Activated CD8-positive, alpha-beta memory T cell treated with anti-CD3 and anti-CD28 coated beads, Interleukin-2, amount 10 ng/mL, durations not matched to agents 7 days and 5 days (primary cell): ENCODE results near the gene IGSF10. TPM values are rescaled to one million over a fixed set of nuclear protein-coding genes. Genes with fewer than 3 reads are reported as not detected.

ENCODE experiments used
- ATAC-seq: fragments of 150-1000 bp; cut with Tn5 transposase; one replicate; pipeline ENCODE4 v1.10.0; 2021; ENCODE audit warnings: moderate library complexity
- CTCF ChIA-PET: fragments of 350-600 bp; sonication (Branson Sonifier 250); formaldehyde crosslinking; loops from one replicate; lab custom pipeline; 2021; ENCODE audit warnings: antibody characterized with exemption; lab: Charles Lee
- DNase-seq: peaks from one replicate; pipeline ENCODE4 v3.0.0-alpha.2; 2020
- H3K27ac Mint-ChIP-seq: one replicate; pipeline ENCODE4 v1.8.0; 2021; ENCODE audit warnings: mild to moderate bottlenecking, mixed read lengths
- H3K27me3 Mint-ChIP-seq: one replicate; pipeline ENCODE4 v1.8.0; 2021; ENCODE audit warnings: mixed read lengths
- H3K36me3 Mint-ChIP-seq: one replicate; pipeline ENCODE4 v1.8.0; 2021; ENCODE audit warnings: mild to moderate bottlenecking, mixed read lengths
- H3K4me1 Mint-ChIP-seq: one replicate; pipeline ENCODE4 v1.8.0; 2021; ENCODE audit warnings: mixed read lengths
- H3K4me3 Mint-ChIP-seq: one replicate; pipeline ENCODE4 v1.8.0; 2021; ENCODE audit warnings: mild to moderate bottlenecking, moderate library complexity, mixed read lengths
- H3K9me3 Mint-ChIP-seq: one replicate; pipeline ENCODE4 v1.8.0; 2022; ENCODE audit warnings: low read depth, mixed read lengths
- total RNA-seq, 2 experiments: library from RNA; stranded (reverse); gene quantifications; one replicate each; pipeline ENCODE4 v1.2.3, GENCODE V29; 2021

The IGSF10 gene
- total RNA-seq, 2 experiments from 2014 or later = not detected

DNA sequence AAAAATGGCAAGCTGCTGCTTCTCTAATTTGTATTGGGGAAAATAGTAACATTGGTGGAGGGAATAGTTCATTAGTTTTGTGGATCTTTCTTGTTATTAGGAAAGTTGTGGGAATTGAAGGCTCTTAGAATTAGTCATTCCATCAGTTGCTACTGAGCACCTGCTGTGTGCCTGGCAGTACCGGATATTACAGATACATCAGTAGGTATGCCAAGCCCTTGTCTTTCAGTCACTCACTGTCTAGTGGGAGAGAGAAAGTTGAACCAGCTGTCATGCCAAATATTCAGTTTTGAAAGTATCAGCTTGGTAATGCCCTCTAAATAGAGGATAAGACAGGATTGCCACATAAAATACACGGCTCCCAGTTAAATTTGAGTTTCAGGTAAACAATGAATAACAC, 32.5 kb downstream of the IGSF10 start:
- ATAC-seq (no peak), DNase-seq (no peak)
- Mint-ChIP-seq H3K4me1 (peaks cover 8% of the 10 kb centered on the region), H3K36me3 (no peaks in the 10 kb centered on the region), H3K9me3 (no peaks in the 10 kb centered on the region), H3K4me3 (no peak overlapping the region), H3K27me3 (peaks cover 3% of the 10 kb centered on the region), H3K27ac (no peak overlapping the region)
- CTCF ChIA-PET = interaction anchor here (1.1 kb wide), 1 partner anchor 11 kb away, joined by 3 read pairs; no protein-coding TSS in a partner anchor

DNA sequence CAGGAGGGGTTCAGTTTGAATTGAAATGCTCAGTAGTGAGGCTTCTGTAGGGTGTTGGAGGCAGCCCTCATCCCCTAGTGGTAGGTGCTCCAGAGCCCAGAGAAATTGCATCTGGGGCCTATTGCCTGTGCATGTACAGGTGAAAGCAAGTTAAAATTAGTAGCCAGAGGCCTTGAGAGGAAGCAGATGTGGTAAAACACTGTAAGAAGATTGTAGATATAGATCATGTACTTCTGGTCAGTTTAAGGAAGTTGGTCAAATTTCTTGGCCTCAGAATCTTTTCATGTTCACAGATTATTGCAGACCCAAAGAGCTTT, 34.6 kb downstream of the IGSF10 start:
- Mint-ChIP-seq H3K9me3 (no peaks in the 10 kb centered on the region), H3K27ac (no peak overlapping the region), H3K4me3 (no peak overlapping the region), H3K36me3 (no peaks in the 10 kb centered on the region), H3K27me3 (peaks cover 3% of the 10 kb centered on the region), H3K4me1 (peaks cover 11% of the 10 kb centered on the region)
- DNase-seq (no peak), ATAC-seq (peak; percentile 36)
- CTCF ChIA-PET = interaction anchor here (1.3 kb wide), 1 partner anchor 12 kb away, joined by 3 read pairs; no protein-coding TSS in a partner anchor

DNA sequence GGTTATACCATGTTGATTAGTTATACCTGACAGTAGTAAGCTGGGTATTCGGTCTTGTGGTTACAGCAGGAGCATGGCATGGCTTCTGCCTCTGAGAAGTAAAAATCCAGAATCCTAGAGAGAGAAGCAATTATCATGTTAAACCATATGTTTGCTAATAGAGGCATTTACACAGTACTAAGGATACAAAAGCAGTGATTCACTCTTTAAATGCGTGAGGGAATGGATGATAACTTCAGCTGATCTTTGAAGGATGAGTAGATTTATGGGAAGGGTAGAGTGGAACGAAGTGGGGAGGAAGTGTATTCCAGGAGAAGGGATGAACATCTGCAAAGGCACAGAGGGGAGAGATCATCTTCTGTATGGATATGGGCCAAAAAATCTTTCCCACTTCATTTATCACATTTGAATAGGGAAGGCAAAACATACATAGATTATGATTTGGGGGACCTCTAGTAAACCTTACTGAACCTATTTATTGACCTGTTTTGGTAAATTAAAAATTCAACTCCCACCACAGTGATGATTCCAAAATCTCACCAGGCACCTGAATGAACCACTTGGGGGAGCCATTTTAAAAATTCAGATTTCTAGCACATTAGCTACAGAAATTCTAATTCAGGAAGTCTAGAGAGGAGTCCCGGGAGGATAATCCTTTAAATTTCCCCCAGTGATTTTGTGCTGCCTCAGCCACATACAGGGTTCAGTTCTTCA, 35.1 kb downstream of the IGSF10 start:
- H3K9me3 Mint-ChIP-seq = no peaks in the 10 kb centered on the region
- H3K36me3 Mint-ChIP-seq = no peaks in the 10 kb centered on the region
- CTCF ChIA-PET = interaction anchor here (1.3 kb wide), 1 partner anchor 11 kb away, joined by 3 read pairs; no protein-coding TSS in a partner anchor
- no peak overlapping the region for H3K4me3 Mint-ChIP-seq
- no peak overlapping the region for H3K27ac Mint-ChIP-seq
- ATAC-seq (no peak), DNase-seq (no peak)
- H3K27me3 Mint-ChIP-seq = peaks cover 3% of the 10 kb centered on the region
- H3K4me1 Mint-ChIP-seq = peaks cover 7% of the 10 kb centered on the region

DNA sequence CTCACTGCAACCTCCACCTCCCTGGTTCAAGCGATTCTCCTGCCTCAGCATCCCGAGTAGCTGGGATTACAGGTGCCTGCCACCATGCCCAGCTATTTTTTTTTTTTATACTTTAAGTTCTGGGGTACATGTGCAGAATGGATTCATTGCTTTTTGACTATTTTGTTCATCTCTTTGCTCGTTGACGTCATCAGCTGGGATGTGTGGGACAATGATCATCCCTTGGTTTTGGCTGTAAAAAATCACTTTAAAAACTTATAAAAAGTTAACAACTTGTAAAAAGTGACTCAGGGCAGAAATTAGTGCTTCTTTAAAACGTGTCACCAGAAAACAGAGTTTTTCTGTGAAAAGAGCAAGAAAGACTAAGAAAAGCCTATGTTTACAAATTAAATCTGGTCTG, 37.8 kb downstream of the IGSF10 start:
- Mint-ChIP-seq H3K36me3 (no peaks in the 10 kb centered on the region), H3K9me3 (no peaks in the 10 kb centered on the region), H3K4me1 (peaks cover 7% of the 10 kb centered on the region), H3K4me3 (no peak overlapping the region), H3K27ac (no peak overlapping the region), H3K27me3 (peaks cover 3% of the 10 kb centered on the region)
- no peak for ATAC-seq
- no peak for DNase-seq
- CTCF ChIA-PET = interaction anchor here (1.4 to 1.7 kb wide), 2 partner anchors 11 to 16 kb away, joined by 4 read pairs; no protein-coding TSS in a partner anchor

DNA sequence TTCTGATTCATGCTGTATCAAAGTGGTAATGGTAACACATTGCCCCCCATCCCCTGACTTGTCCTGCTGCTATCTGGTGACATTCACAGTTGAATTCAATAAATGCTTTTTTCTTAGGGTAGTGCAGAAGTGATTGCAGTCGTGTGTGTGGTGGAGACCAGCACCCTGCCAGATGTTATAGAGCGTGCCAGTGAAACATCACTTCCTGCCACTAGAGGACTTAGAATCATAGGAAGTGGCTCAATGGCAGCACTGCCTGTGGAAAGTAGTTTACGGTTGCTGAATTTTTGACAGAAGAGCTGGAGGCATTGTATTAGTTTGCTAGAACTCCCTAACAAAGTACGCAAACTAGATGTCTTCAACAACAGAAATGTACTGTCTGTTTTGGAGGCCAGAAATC, 38.9 kb downstream of the IGSF10 start:
- DNase-seq (no peak), ATAC-seq (no peak)
- peaks cover 3% of the 10 kb centered on the region for H3K27me3 Mint-ChIP-seq
- no peak overlapping the region for H3K27ac Mint-ChIP-seq
- H3K36me3 Mint-ChIP-seq = no peaks in the 10 kb centered on the region
- H3K4me1 Mint-ChIP-seq = peaks cover 7% of the 10 kb centered on the region
- CTCF ChIA-PET = interaction anchor here (1.7 kb wide), 1 partner anchor 17 kb away, joined by 4 read pairs; no protein-coding TSS in a partner anchor
- no peak overlapping the region for H3K4me3 Mint-ChIP-seq
- H3K9me3 Mint-ChIP-seq = no peaks in the 10 kb centered on the region

DNA sequence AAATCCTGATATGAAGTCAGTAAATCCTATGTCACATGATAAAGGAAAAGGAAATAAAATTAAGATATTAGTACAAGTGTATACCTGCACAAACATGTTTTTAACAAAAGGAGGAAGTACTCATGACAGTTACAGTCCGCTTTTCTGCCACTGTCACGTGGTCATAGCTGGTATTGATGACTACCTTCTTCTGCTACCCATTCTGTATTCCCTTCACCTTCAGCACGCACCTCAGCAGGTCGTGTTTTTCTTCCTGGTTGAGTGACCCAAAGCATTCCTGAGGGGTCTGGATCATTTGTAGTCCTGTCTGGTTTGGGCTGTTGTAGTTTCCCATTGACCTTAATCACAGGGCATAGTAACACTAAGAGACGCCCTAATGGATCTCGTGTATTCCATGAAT, 41.1 kb downstream of the IGSF10 start:
- DNase-seq (no peak), ATAC-seq (no peak)
- Mint-ChIP-seq H3K4me1 (peaks cover 3% of the 10 kb centered on the region), H3K36me3 (no peaks in the 10 kb centered on the region), H3K9me3 (no peaks in the 10 kb centered on the region), H3K27ac (no peak overlapping the region), H3K27me3 (peaks cover 3% of the 10 kb centered on the region), H3K4me3 (no peak overlapping the region)
- CTCF ChIA-PET = no interaction called here

DNA sequence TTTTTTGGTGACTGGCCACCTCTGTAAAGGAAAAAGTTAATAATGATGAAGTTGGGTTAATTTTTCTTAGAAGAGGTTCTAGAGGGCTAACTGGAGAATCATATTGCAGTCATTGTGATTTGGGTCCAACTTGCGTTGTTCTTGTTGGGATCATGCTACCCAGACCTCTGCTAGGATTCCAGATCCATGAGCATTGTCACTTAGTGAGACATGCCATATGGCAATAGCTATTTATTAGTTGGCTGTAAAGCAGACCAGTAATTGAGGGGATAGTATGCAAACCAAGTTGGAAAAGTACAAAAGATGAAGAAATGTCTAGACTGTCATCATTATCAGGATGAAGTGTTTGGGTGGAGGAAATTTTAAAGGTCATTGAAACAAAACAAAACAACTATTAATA, 45.6 kb downstream of the IGSF10 start:
- peaks cover 5% of the 10 kb centered on the region for H3K27me3 Mint-ChIP-seq
- no peaks in the 10 kb centered on the region for H3K9me3 Mint-ChIP-seq
- H3K4me1 Mint-ChIP-seq = no peaks in the 10 kb centered on the region
- ATAC-seq (no peak), DNase-seq (no peak)
- no peak overlapping the region for H3K27ac Mint-ChIP-seq
- H3K4me3 Mint-ChIP-seq = no peak overlapping the region
- H3K36me3 Mint-ChIP-seq = no peaks in the 10 kb centered on the region
- CTCF ChIA-PET = interaction anchor here (1.0 kb wide), 1 partner anchor 11 kb away, joined by 3 read pairs; no protein-coding TSS in a partner anchor

DNA sequence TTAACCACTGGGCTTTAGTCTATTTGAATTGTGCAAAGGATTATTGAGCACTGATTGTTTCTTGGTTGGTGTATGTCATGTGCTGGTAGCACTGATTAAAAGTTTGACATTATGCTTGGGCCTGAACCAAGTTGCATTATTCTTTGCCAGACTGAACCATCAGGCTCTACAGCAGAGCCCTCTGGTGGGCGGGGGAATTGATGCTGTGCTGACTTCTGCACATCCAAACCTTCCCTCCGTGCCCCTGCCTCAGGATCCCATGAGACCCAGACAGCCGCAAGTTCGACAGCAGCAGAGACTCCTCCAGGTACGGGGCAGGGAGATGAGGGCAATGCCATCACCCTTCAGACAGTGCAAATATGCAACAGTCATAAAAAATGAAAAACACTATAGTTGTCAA, 47.9 kb downstream of the IGSF10 start:
- H3K27ac Mint-ChIP-seq = no peak overlapping the region
- DNase-seq = no peak
- H3K4me3 Mint-ChIP-seq = no peak overlapping the region
- CTCF ChIA-PET = interaction anchor here (2.1 kb wide), 1 partner anchor 11 kb away, joined by 4 read pairs; no protein-coding TSS in a partner anchor
- no peaks in the 10 kb centered on the region for H3K4me1 Mint-ChIP-seq
- no peak for ATAC-seq
- no peaks in the 10 kb centered on the region for H3K9me3 Mint-ChIP-seq
- H3K36me3 Mint-ChIP-seq = no peaks in the 10 kb centered on the region
- peaks cover 5% of the 10 kb centered on the region for H3K27me3 Mint-ChIP-seq

Other genes starting within 250 kb of the IGSF10 start
- 1 to 10 TPM; 2.2 to 4.7 TPM for gene P2RY14, start 182.5 kb downstream of the IGSF10 start, total RNA-seq
- under 1 TPM; 0.40 to 0.53 TPM for gene GPR87, start 144.2 kb downstream of the IGSF10 start, total RNA-seq
- not detected for gene P2RY13, start 131.5 kb downstream of the IGSF10 start, total RNA-seq
- not detected for gene P2RY12, start 76.3 kb downstream of the IGSF10 start, total RNA-seq